Thyroid gland (tissue), 4 donors: ENCODE data around the gene LILRA6.

Experiments used
- CTCF ChIP-seq, 6 experiments: fragments of 200-600 bp in 3 of 6; fragments of 450-650 bp in 3 of 6; sonication (generic) in 3 of 6; IDR thresholded peaks; one replicate each; pipeline ENCODE4 v1.5.1; 2016 to 2019; ENCODE audit warnings: antibody characterized with exemption in 6 of 6, mild to moderate bottlenecking in 2 of 6, inconsistent platforms in 1 of 6, moderate library complexity in 1 of 6
- POLR2A ChIP-seq, 2 donors: fragments of 450-650 bp; IDR thresholded peaks; one replicate each; pipeline ENCODE4 v1.6.1; 2017; ENCODE audit warnings: antibody characterized with exemption in 2 of 2, mild to moderate bottlenecking in 2 of 2, moderate library complexity in 1 of 2

- TF ChIP-seq CTCF (IDR thresholded peaks at IDR 0.05) (no peak), POLR2A (IDR thresholded peaks at IDR 0.05) (no peak)
Observed at GRCh38 chr19:54255105-54255775, 12.7 kb upstream of the LILRA6 start.
